ENCODE measurements around the gene JTB.

Gene JTB

GRCh38 chr1:153963850-153964331 is 13.6 kb downstream of the JTB start:
- H3K36me3 Mint-ChIP-seq (ENCODE audit: low read depth) = peaks cover 21% of the 10 kb centered on the region
- peak overlapping the region; percentile 93 for H3K27ac Mint-ChIP-seq
- peak overlapping the region; percentile 91 for H3K4me3 Mint-ChIP-seq
- no peaks in the 10 kb centered on the region for H3K27me3 Mint-ChIP-seq
- no peaks in the 10 kb centered on the region for H3K9me3 Mint-ChIP-seq
- H3K4me1 Mint-ChIP-seq (ENCODE audit: low read depth) = peaks cover 77% of the 10 kb centered on the region

DNA sequence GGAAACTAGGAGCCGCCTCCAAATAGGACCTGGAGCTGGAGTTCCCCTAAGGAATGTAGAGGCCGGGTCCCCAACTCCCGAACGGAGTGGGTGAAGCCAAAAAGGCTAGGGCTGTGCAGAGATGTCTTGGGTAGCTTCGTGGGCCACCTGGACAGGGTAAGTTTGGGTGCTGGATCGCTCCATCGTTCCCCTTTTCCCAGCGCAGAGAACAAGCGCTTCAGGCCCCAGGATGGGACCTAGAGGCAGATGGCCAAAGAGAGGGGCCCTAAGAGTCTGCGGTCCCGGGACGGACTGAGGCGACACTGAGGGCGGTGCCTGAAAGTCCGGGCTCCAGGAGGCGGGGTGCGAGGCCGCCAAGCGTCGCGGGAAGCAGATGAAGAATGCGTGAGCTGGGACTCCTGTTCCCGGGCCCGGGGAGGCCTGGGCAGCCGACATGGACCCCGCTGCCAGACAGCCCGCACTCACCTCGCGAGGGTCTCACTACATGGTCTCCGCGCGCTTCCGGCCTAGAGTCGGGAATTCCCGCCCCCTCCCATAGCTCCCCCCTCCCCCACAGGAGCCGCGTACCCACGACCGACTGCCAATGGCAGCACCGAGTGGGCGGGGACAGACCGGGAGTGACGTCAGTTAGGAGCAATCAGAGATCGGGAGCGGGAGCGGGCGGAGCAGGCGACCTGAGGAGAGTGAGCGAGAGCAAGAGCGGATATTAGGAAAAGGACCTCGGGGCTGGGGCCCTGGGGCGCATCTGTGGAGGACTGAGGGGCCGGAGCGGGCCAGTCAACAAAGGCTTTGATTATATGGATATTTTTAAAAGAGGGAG is 14.2 kb downstream of the JTB start, which contains the start of gene SLC39A1:
TSS of gene SLC39A1 (minus strand) at position 508 of the 820 bp plus-strand sequence. CDS start 822 bp downstream, outside the sequence.
- peaks cover 21% of the 10 kb centered on the region for H3K36me3 Mint-ChIP-seq (ENCODE audit: low read depth)
- H3K9me3 Mint-ChIP-seq = no peaks in the 10 kb centered on the region
- peak within 1 kb of the TSS; percentile 91 for H3K4me3 Mint-ChIP-seq
- peaks cover 77% of the 10 kb centered on the region for H3K4me1 Mint-ChIP-seq (ENCODE audit: low read depth)
- peak within 1 kb of the TSS; percentile 93 for H3K27ac Mint-ChIP-seq
- no peaks in the 10 kb centered on the region for H3K27me3 Mint-ChIP-seq

- H3K27ac Mint-ChIP-seq = peak overlapping the region; percentile 93
- peaks cover 73% of the 10 kb centered on the region for H3K4me1 Mint-ChIP-seq (ENCODE audit: low read depth)
- H3K4me3 Mint-ChIP-seq = peak overlapping the region; percentile 91
- H3K27me3 Mint-ChIP-seq = no peaks in the 10 kb centered on the region
- H3K9me3 Mint-ChIP-seq = no peaks in the 10 kb centered on the region
- H3K36me3 Mint-ChIP-seq (ENCODE audit: low read depth) = peaks cover 21% of the 10 kb centered on the region
Observed at GRCh38 chr1:153962088-153963029, 15.1 kb downstream of the JTB start.

DNA sequence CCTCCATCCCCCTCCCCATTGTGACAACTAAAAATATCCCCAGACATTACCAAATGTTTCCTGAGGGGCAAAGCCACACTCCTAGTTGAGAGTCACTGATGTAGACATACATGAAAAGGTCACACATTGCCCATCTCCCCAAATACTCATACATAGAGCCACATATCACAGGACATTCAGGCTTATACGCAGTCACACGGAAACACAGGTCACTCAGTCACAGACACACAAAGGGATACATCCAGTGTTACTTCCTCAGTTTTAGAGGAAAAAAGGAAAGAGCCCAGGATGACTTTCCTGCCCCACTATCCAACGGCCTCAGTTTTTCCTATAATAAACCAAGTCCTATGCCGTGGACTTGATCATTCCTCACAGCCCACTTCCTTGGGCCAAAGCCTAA is 16.1 kb downstream of the JTB start:
- Mint-ChIP-seq H3K9me3 (no peaks in the 10 kb centered on the region), H3K4me1 (ENCODE audit: low read depth) (peaks cover 75% of the 10 kb centered on the region), H3K27ac (peak overlapping the region; percentile 34), H3K36me3 (ENCODE audit: low read depth) (peaks cover 21% of the 10 kb centered on the region), H3K27me3 (no peaks in the 10 kb centered on the region), H3K4me3 (peak overlapping the region; percentile 91)

- H3K36me3 Mint-ChIP-seq (ENCODE audit: low read depth) = peaks cover 17% of the 10 kb centered on the region
- no peaks in the 10 kb centered on the region for H3K27me3 Mint-ChIP-seq
- H3K4me3 Mint-ChIP-seq = no peak overlapping the region
- peaks cover 72% of the 10 kb centered on the region for H3K4me1 Mint-ChIP-seq (ENCODE audit: low read depth)
- H3K27ac Mint-ChIP-seq = peak overlapping the region; percentile 34
- H3K9me3 Mint-ChIP-seq = no peaks in the 10 kb centered on the region
Observed at GRCh38 chr1:153960206-153960605, 17.3 kb downstream of the JTB start.

GRCh38 chr1:153959454-153959853 is 18.0 kb downstream of the JTB start:
- Mint-ChIP-seq H3K27ac (peak overlapping the region; percentile 92), H3K27me3 (no peaks in the 10 kb centered on the region), H3K4me3 (peak overlapping the region; percentile 94), H3K36me3 (ENCODE audit: low read depth) (peaks cover 19% of the 10 kb centered on the region), H3K9me3 (no peaks in the 10 kb centered on the region), H3K4me1 (ENCODE audit: low read depth) (peaks cover 76% of the 10 kb centered on the region)

DNA sequence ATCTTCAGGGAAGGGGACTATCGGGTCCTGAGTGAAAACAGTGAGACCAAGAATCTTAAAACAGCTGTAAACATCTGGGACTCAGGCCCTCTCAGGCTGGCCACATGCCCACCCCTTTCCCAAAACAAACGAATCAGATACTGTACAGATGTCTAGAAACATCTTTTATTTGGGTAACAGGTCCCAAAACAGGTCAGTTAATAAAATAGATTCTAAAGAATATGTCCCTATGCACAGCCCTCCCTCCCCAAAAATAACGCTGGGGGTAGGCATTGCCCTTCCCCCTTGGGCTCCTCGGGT is 18.6 kb downstream of the JTB start:
- Mint-ChIP-seq H3K27ac (peak overlapping the region; percentile 92), H3K4me3 (peak overlapping the region; percentile 94), H3K9me3 (no peaks in the 10 kb centered on the region), H3K27me3 (no peaks in the 10 kb centered on the region), H3K4me1 (ENCODE audit: low read depth) (peaks cover 77% of the 10 kb centered on the region), H3K36me3 (ENCODE audit: low read depth) (peaks cover 25% of the 10 kb centered on the region)

DNA sequence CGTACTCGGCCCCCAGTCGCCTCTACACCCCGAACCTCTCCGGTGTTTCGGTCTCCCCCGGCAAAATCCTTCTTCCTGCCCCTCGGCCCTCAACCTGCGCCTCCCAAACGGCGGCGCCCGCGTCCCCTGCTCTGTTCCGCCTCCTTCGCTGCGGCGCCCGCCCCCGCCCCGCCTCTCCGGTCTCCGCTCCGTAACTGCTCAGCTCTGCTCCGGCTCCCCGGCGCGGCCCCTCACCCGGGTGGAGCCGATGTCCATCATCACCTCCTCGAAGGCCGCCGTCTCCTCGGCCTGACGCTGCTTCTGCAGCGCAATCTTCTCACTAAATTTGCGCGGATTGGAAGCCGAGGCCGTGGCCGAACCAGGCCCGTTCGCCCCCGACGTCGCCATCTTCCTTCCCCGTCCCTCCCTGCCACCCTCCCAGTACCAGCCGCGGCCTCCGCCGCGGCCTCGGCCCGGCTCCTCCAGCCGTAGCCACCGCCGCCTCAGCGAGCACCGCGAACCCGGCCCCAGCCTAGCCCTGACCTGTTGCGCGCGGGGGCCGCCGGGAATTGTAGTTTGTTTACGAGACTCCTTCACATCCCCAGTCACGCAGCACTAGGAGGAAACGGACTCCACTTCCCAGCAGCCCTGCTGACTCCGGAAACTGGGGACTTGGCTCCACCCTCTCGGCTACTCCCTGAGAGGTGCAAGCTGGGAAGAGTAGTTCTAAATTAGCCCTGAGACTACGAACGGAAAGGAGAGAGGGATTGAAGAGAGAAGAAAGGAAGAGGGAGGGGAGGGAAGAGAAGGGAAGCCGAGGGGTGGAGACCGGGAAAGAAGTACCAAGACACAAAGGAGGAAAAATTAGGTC is 19.1 kb downstream of the JTB start, which contains the start of gene CRTC2:
TSS of gene CRTC2 (minus strand) at position 502 of the 850 bp plus-strand sequence. CDS start at position 387, 115 bp downstream.
- H3K36me3 Mint-ChIP-seq (ENCODE audit: low read depth) = peaks cover 28% of the 10 kb centered on the region
- H3K27ac Mint-ChIP-seq = peak within 1 kb of the TSS; percentile 92

DNA sequence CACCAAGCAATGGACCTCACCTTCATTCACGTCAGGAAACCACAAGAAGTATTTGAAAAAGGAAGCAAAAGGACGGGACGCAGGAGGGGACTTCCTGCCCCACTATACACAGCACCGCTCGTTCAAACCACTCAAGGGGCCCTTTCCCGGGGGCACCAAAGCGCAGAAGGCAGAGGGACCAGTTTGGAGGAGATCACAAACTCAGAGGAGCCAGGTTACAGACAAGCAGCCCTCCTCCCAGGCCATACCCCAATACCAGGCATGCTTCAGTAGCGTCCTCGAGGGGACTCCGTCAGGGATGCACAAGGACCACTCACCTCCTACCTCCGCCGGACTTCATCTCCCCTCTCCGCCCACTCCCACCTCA is 19.7 kb downstream of the JTB start:
- Mint-ChIP-seq H3K36me3 (ENCODE audit: low read depth) (peaks cover 30% of the 10 kb centered on the region), H3K4me3 (peak overlapping the region; percentile 94)

More for the DNA sequence above, 19.1 kb downstream of the JTB start, which contains the start of gene CRTC2:
- Mint-ChIP-seq H3K27me3 (no peaks in the 10 kb centered on the region), H3K9me3 (no peaks in the 10 kb centered on the region), H3K4me1 (ENCODE audit: low read depth) (peaks cover 72% of the 10 kb centered on the region), H3K4me3 (peak within 1 kb of the TSS; percentile 94)

GRCh38 chr1:153956997-153957715 is 20.3 kb downstream of the JTB start:
- peak overlapping the region; percentile 92 for H3K27ac Mint-ChIP-seq
- peaks cover 64% of the 10 kb centered on the region for H3K4me1 Mint-ChIP-seq (ENCODE audit: low read depth)
- no peaks in the 10 kb centered on the region for H3K27me3 Mint-ChIP-seq
- no peaks in the 10 kb centered on the region for H3K9me3 Mint-ChIP-seq
- peaks cover 36% of the 10 kb centered on the region for H3K36me3 Mint-ChIP-seq (ENCODE audit: low read depth)
- peak overlapping the region; percentile 94 for H3K4me3 Mint-ChIP-seq

More for the DNA sequence above, 19.7 kb downstream of the JTB start:
- Mint-ChIP-seq H3K27ac (peak overlapping the region; percentile 92), H3K9me3 (no peaks in the 10 kb centered on the region), H3K27me3 (no peaks in the 10 kb centered on the region), H3K4me1 (ENCODE audit: low read depth) (peaks cover 70% of the 10 kb centered on the region)

GRCh38 chr1:153954826-153955225 is 22.6 kb downstream of the JTB start:
- Mint-ChIP-seq H3K9me3 (no peaks in the 10 kb centered on the region), H3K4me3 (no peak overlapping the region), H3K4me1 (ENCODE audit: low read depth) (peaks cover 46% of the 10 kb centered on the region), H3K36me3 (ENCODE audit: low read depth) (peaks cover 43% of the 10 kb centered on the region), H3K27ac (no peak overlapping the region), H3K27me3 (no peaks in the 10 kb centered on the region)

- peaks cover 40% of the 10 kb centered on the region for H3K36me3 Mint-ChIP-seq (ENCODE audit: low read depth)
- peaks cover 39% of the 10 kb centered on the region for H3K4me1 Mint-ChIP-seq (ENCODE audit: low read depth)
Observed at GRCh38 chr1:153953859-153954365, 23.6 kb downstream of the JTB start.

GRCh38 chr1:153951801-153952200 is 25.7 kb downstream of the JTB start:
- peaks cover 49% of the 10 kb centered on the region for H3K36me3 Mint-ChIP-seq (ENCODE audit: low read depth)
- H3K27ac Mint-ChIP-seq = no peak overlapping the region
- H3K4me1 Mint-ChIP-seq (ENCODE audit: low read depth) = peaks cover 31% of the 10 kb centered on the region
- H3K4me3 Mint-ChIP-seq = no peak overlapping the region
- H3K9me3 Mint-ChIP-seq = no peaks in the 10 kb centered on the region
- no peaks in the 10 kb centered on the region for H3K27me3 Mint-ChIP-seq

More at GRCh38 chr1:153953859-153954365, 23.6 kb downstream of the JTB start:
- Mint-ChIP-seq H3K27me3 (no peaks in the 10 kb centered on the region), H3K27ac (peak overlapping the region; percentile 73), H3K4me3 (no peak overlapping the region), H3K9me3 (no peaks in the 10 kb centered on the region)

All from stimulated activated naive CD8-positive, alpha-beta T cell treated with anti-CD3 and anti-CD28 coated beads, Interleukin-15, Interleukin-2, amounts not matched to agents 100 ng/mL and 50 ng/mL, for 24 hours (primary cell).